SK-N-MC (cell line): ENCODE results near the gene LAG3.

Experiments used
- DNase-seq: peaks from one replicate; pipeline ENCODE4 v3.0.0-alpha.2; 2011; ENCODE audit warnings: low read depth, low spot score
- H3K27ac ChIP-seq: fragments of 200-600 bp; sonication (generic); 2 replicates; pipeline ENCODE4 v1.5.1; 2016; ENCODE audit warnings: mixed run types
- H3K36me3 ChIP-seq: fragments of 200-600 bp; sonication (generic); 2 replicates; pipeline ENCODE4 v1.6.1; 2017; ENCODE audit warnings: antibody characterized with exemption, low read length, mixed read lengths; ENCODE audit not compliant: insufficient read depth
- H3K4me3 ChIP-seq: fragments of 200-600 bp; sonication (generic); 2 replicates; pipeline ENCODE4 v1.5.1; 2016
- H3K9ac ChIP-seq: fragments of 200-600 bp; sonication (generic); 2 replicates; pipeline ENCODE4 v1.8.0; 2017; ENCODE audit warnings: mixed run types, mixed read lengths; ENCODE audit not compliant: insufficient read length
- H3K9me3 ChIP-seq: fragments of 200-600 bp; sonication (generic); 2 replicates; pipeline ENCODE4 v1.6.1; 2017; ENCODE audit warnings: low read depth, mild to moderate bottlenecking, antibody characterized with exemption, low read length, moderate library complexity, mixed read lengths
- EZH2 ChIP-seq: fragments of 200-600 bp; sonication (generic); IDR thresholded peaks from one replicate; pipeline ENCODE4 v1.6.1; 2017; ENCODE audit warnings: antibody characterized with exemption
- FOXP2 ChIP-seq: optimal IDR thresholded peaks from 2 replicates; pipeline ENCODE3; 2011; ENCODE audit warnings: mild to moderate bottlenecking, moderate library complexity; ENCODE audit not compliant: insufficient read depth; ENCODE audit errors: extremely low read length, control extremely low read depth
- POLR2AphosphoS5 ChIP-seq: IDR thresholded peaks from 2 replicates; pipeline ENCODE4 v1.6.1; 2012; ENCODE audit warnings: mild to moderate bottlenecking, low read depth, low read length, borderline replicate concordance

Gene LAG3

GRCh38 chr12:6824901-6825381 is 52.6 kb downstream of the LAG3 start:
- Histone ChIP-seq H3K36me3 (no peaks in the 10 kb centered on the region), H3K9me3 (no peaks in the 10 kb centered on the region), H3K9ac (no peak overlapping the region), H3K4me3 (no peak overlapping the region), H3K27ac (no peak overlapping the region)
- DNase-seq: no peak
- TF ChIP-seq POLR2AphosphoS5: 0 out of 2 replicates have a peak, but pooled peaks have one; percentile 37
- no peak for TF ChIP-seq EZH2
- TF ChIP-seq FOXP2: no peak

- Histone ChIP-seq H3K9me3 (no peaks in the 10 kb centered on the region), H3K4me3 (no peak overlapping the region), H3K36me3 (no peaks in the 10 kb centered on the region; the same call in 1 of the 2 replicates), H3K27ac (no peak overlapping the region), H3K9ac (no peak overlapping the region)
- TF ChIP-seq FOXP2 (no peak), POLR2AphosphoS5 (no peak), EZH2 (no peak)
- no peak for DNase-seq
Observed at GRCh38 chr12:6825398-6826124, 53.2 kb downstream of the LAG3 start.

GRCh38 chr12:6826125-6826733 is 53.9 kb downstream of the LAG3 start:
- DNase-seq: no peak
- Histone ChIP-seq H3K9me3 (no peaks in the 10 kb centered on the region), H3K36me3 (no peaks in the 10 kb centered on the region; the same call in 1 of the 2 replicates), H3K9ac (no peak overlapping the region), H3K4me3 (no peak overlapping the region), H3K27ac (no peak overlapping the region)
- TF ChIP-seq FOXP2: no peak
- TF ChIP-seq EZH2: no peak
- TF ChIP-seq POLR2AphosphoS5: no peak

GRCh38 chr12:6826734-6827436 is 54.6 kb downstream of the LAG3 start:
- peaks cover 4% of the 10 kb centered on the region; the same call in 1 of the 2 replicates for H3K36me3 ChIP-seq
- no peaks in the 10 kb centered on the region for H3K9me3 ChIP-seq
- no peak for DNase-seq
- H3K9ac ChIP-seq: peak overlapping the region; percentile 70
- peak overlapping the region; percentile 83 for H3K27ac ChIP-seq
- peak overlapping the region; percentile 74 for H3K4me3 ChIP-seq
- TF ChIP-seq EZH2: no peak

- peak overlapping the region; percentile 74 for H3K4me3 ChIP-seq
- H3K36me3 ChIP-seq: peaks cover 5% of the 10 kb centered on the region; the same call in 1 of the 2 replicates
- H3K27ac ChIP-seq: peak overlapping the region; percentile 83
- H3K9ac ChIP-seq: peak overlapping the region; percentile 70
- H3K9me3 ChIP-seq: no peaks in the 10 kb centered on the region
- peak; percentile 22 for DNase-seq
- TF ChIP-seq POLR2AphosphoS5: peak; percentile 91
- no peak for TF ChIP-seq FOXP2
Observed at GRCh38 chr12:6827437-6827911, 55.2 kb downstream of the LAG3 start.
